ENCODE results near the gene LRMDA.

Gene LRMDA

DNA sequence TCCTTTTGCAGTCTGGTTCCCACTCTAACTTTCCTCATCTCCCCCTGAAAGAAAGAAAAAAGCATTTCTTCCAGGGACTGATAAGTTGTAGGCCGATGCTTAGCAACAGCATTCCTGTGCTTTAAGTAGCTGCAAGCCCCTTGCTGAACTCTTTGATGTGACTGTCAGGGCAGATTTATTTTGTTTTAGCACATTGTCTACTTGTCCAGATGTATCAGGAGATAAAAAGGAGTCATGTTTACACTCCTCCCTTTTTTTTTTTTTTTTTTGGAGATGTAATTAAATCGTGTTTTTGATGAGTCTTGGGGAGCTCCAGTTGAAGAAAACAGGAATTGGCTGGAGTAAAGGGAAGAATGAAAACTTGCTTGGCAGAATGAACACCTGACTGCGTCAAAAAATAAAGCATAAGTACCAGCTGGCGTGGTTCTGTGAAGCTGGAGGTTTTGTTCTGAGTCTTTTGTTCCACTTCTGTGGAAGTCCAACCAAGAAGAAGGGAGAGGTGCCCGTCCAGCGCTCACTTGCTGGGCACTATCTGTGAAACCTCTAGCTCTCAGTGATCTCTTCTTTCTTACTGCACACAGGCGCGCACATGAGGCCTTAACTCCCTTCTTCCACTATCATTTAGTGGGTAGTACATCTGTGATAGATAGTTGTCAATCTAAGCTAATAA is 871.7 kb downstream of the LRMDA start:
- no peak for DNase-seq

DNA sequence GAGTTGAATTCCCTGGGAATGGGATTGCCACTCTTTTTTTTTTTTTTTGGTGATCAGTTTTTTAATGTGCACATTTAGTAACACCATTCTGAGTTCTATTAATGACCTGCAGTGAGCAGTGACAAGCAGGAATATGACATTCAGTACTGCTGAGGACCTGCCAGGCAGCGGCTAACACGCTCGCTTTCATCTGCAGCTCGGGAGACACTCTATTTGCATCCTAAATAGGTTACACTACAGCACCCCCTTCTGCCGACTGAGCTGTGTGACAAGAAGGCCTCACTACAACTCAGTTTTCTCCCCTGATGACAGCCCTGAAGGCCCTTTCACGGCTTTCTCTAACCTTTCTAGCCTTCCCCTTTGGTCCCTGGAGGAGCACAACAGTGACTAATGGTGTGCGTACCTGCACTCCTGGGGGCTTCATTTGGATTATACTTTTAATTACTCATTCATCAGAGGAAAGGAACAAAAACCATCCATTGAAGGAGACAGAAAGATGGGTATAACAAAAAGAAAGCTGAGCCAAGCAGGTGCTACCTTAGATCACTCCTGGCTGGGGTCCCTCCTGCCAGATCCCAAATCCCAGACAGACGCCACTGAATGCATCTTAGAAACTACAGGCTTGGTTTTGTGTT is 872.4 kb downstream of the LRMDA start:
- peak; percentile 77 for DNase-seq

DNA sequence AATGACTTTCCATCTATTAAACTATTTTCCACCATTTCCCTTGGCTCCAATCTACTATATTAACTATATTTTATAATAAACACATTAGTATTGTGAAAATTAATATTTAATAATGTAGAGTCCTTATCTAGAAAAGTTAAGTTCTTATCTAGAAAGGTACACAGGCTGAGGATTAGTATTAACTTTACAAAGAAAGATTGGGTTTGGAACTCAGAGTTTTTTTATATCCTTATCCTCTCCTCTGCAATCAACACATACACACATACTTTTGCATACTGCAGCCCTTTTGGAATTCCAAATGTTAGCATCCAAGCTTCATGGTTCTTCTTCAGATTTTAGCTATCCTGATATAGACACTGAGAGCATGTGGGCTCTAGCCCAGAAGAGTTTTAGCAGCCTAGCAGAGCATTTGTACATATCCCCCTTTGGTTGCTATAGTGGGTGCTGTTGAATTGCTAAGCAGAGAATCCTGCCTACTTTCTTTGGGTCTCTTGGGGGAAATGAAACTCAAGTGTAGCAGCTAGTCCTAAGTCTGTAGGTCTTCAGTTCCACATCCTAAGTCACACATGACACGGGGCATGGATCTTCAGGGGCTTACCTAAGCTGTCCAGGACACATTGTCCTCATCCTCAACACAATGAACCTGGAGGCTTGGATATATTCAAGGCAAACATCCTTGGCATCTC is 874.6 kb downstream of the LRMDA start:
- DNase-seq: no peak

DNA sequence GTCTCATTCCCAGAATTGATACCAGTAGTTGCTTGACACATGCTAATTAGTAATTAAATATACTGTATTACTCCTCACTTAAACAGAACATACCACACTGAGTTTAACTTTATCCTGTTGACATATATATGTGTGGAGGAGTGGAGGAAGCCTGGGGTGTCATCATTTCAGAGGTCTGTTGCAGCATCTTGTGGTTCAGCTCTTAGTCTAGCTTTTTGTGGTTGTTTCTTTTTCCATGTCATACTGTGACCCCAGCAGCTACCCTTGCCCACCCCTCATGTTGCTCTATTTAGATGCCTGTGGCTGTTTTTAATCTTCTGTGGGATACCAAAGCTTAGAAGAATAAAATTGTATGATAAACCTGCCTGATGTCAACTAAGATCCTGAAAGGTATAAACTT is 875.4 kb downstream of the LRMDA start:
- no peak for DNase-seq

DNA sequence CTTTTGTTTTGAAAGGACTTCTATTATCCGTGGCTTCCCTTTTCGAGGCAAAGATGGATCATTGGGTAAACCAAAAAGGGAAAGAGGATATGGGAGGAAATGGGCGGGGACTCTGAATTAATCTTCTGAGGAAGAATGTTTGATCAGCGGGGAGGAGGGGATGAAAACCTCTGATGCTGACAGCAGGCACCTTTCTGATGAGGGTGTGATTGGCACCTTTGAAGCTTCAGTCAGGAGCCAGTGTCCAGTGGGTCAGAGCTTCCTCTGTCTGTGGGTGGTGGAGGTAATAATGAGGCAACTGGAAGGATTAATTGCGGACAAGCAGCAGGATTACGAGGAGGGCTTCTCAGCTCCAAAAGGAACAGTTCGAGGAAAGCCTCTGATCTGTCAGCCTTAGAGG is 877.6 kb downstream of the LRMDA start:
- DNase-seq: no peak

DNA sequence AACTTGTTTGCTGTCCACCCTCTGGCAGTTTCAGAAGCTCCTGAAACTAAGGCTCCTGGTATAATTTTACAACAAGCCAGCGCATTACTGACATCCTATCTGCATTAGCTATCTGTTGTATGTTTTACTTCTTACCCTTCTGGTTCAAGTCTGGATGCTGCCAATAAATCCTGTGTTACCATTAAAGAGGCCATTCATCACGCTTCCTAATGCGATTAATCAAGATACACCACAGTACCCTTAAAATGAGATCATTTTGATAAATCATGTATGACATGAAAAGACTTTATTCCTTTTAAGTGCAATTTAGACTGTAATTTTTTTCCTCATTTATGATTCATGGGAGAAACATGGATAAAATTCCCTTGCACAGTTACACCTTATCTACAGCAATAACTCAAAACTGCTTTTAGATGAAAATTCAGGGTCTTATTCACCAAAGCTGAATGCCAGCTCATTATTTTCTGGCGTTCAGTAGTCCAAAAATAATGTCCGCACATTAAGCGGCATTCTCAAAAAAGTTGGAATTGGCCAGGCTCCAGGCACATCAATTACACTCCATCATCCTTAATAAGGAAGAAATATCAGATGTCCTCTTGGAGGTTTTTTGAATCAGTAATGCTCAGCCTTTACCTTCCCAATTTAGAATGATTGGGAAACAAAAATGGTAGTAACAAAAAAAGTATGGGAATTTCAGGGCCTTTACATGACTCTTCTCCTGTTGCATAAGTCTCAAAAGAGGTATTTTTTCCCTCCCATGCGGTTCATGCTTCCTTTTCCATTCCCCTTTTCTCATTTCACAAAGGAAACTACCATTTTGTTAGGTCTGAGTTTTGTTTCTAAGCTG is 878.5 kb downstream of the LRMDA start:
- no peak for DNase-seq

DNA sequence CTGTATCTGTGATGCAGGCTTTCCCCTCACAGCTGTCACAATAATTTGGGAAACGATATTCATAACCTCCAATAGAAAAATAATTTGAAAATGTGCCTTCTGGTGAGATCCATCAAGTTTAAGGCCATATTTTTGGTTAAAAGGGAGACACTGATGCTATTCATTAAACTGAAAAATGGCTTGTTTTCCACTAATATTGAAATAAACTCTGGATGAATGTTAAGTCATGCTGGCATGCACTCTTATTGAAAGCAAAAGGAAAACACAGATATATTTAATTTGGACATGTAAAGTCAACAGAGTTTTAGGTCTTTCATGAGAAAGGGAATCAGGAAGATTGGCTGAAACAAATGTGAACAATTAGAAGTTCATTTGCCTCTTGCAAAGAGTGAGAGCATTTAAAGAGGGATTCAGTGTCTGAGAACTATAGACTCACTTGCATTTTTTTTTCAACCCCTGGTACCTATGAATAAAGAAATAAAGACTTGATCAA is 879.2 kb downstream of the LRMDA start:
- DNase-seq: no peak

DNA sequence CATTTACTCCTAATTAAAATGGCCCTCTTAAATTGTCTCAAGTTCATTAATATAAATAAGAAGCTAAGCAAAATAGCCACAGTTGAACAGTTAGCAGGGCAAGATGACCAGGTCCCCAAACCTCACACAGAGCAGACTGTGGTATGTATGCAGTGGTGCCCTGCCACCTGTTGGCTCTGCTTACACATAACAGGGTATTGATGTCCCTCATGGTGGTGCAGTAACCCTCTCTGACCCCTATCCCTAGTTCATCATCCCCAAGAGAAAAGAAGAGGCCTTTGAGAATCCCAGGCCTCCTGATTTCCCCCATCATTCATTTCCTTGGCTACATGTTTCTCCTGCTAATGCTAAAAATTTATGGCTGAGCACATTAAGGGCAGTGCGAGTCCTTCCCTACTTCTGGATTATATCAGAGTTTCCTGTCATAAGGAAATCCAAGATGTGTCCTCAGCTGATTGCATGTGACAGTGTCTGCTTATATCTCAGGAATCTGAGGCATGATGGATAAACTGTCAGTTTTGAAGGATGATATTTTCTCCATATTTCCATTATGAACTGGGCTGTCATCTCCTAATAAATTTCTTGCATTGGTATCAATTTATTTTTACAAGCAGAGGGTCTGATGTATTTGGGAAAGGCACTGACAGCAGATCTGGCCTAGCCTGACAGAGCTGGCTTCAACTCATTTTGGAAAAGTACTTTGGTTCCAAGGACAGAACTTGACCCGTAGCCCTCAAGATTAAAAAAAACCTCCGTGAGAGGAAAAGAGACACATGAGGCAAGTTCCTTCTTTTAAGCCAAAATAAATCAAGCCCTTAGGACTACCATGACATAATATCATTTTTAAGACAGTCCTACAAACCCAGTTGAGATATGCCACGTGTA is 880.6 kb downstream of the LRMDA start:
- DNase-seq: peak; percentile 1

DNA sequence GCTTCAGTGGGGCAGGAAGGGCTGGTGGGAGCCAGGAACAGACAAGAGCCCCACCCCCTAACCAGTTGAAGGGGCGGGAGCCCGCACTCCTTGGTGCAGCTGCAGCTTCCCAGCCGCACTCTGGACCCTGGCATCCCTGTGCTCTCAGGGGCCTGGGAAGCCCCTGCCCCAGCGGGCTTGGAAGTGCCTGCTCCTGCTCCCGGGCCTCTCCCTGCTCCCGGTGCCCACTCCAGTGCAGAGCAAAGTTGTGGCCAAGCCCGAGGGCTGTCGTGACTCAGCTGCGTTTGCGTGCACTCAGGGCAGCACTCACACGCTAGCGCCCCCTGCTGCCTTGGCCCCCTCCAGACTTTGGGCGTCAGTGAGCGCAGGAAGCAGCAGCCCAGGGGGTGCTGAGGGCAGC is 883.8 kb downstream of the LRMDA start:
- DNase-seq: no peak

DNA sequence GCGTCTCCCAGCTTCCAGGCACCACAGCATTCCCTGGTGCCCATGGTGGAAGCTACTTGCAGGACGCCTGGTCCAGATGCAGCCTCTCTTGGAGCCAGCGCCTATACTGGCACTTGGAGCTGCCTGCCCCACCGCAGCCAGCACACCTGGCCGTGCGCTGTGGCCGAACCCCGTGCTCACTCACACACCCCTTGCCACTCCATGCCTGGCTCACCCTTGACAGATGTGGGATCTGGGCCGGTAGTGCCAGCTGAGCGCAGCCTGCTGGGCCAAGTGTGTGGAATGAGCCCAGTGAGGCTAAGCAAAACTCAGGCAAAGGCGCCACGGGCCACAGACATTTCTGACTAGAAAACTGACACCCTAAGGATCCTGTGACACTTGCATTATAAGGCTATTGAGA is 884.8 kb downstream of the LRMDA start:
- no peak for DNase-seq

DNA sequence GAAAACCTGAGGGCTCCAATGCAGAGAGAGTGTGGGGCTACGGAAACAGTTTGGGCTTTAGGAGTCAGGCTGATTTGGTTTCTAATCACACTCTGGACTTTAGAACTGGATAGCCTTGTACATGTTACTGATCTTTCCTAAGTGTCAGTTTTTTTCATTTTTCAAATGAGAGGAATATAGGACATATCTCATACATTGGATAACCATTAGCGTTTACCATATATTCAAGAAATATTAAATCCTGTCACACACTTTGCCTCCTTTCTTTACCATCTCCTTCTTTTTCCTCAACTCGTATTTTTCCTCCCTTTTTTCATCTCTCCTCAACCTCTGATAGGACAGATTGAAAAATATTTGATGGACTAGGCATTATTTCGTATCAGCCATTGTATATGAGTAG is 885.7 kb downstream of the LRMDA start:
- DNase-seq: no peak

DNA sequence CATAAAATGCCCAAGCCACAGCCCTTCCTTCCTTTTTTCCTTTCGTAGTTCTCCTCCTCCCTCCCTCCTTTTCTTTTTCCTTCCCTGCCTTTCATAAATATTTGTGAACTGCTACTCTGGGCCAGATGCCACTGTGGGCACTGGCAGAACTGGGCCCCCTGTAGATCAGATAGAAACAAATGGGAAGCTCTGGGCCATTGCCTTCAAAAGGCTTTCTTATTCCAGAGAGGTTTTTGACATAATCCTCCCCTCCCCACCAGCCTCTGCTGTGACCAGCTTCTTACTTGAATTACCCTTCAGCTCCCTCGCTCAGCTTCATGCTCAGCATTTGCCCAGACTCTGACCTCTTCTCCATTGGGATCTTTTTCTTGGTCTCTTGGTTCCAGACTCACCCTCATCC is 886.8 kb downstream of the LRMDA start:
- DNase-seq: no peak

DNA sequence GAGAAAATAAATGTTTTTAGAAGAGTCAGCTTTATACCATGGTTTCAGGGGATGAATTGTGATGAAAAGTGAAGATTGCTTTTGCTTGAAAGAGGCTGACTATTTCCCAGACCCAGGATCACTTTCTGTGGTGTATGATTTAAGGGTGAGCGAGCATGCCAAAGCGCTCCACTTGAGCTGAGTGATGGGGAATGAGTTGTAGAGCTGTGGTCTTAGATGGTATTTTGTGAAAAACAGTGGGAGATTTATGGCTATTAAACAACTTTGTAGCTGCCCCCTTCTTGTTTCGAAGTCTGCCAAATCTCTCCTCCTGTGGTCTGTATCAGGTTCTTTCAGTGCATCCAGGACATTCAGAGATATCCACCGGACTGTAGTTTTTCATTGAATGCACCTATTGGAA is 888.2 kb downstream of the LRMDA start:
- DNase-seq: no peak

DNA sequence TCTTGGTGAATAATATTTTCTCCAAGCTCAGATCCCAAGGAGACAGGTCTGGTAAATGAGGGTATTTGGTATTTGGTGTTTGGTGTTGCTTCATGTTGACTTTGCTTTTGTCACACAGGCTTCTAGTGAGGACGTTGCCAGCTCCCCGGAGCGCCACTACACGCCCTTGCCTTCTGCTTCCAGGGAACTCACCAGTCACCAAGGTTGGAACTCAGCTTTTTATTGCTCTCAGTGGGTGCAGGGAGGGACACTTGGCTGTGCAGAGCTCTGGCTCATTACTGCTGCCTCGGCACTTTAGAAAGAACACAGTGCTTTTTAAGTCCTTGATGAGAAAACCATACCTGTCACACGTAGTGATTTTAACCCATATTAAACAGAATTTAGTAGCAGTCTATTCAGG is 892.9 kb downstream of the LRMDA start:
- peak; percentile 53 for DNase-seq

DNA sequence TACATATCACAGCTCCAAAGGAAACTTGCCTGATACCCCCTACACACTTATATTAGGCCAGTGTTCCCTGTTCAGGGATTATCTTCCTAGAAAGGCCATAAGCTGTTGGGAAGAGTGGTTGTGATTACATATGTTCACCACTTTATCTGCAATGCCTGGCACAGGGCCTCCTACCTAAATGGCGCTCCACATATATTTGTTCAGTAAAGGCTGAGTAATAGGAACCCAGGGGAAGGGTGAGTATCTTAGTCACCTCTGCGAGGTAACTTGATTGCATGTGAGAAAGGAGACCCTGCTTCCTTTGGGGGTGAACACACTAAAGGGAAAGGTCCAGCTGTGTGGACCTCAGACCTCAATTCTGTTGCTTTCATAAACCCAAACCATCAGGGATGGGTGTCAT is 896.0 kb downstream of the LRMDA start:
- no peak for DNase-seq

DNA sequence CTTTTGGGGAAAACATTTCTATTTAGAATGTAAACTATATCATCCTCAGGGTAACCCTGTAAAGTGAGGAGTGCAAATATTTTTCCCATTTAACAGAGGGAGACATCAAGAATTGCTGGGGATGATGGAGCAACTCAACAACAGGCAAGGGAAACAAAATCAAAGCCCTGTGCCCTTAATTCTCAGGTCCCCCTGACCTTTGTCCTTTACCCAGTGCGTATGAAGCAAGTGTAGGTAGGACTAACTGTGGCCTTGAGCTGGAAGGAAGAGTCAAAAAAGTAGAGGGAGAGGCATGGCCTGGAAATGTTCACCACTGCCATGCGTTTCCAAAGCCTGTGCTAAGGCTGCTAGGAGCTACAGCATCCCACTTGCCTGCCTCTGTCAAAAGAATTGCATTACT is 896.9 kb downstream of the LRMDA start:
- no peak for DNase-seq

DNA sequence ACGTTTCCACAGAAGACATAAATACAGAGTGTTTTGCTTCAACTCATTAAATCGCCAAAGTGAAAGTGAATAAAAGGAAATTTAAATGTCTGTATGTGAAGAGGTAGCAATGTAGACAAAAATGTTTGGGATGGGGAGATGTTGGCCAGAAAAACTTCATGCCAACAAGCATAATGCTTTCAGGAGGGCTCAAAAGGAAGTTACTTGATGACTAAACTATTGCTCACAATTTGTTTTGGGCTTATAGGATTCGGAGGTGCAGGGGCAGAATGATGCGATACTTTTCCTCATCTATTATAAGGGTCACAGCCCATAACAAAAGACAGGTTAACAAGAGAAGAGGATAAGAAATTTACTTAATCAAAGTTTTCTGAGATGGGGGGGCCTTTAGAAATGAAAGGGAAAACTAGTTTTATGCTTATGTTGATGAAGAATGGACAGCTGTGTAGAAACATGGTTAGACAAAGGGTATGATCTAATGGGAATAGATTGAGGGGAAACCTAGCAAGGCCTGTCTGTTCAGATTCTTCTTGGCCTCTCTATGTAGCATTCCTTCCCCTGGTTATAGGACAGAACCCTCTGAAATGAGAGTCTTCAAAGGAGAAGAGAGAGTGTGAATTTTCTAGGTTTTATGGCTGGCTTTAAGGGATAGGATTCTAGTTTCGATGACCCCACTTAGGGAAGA is 898.6 kb downstream of the LRMDA start:
- no peak for DNase-seq

DNA sequence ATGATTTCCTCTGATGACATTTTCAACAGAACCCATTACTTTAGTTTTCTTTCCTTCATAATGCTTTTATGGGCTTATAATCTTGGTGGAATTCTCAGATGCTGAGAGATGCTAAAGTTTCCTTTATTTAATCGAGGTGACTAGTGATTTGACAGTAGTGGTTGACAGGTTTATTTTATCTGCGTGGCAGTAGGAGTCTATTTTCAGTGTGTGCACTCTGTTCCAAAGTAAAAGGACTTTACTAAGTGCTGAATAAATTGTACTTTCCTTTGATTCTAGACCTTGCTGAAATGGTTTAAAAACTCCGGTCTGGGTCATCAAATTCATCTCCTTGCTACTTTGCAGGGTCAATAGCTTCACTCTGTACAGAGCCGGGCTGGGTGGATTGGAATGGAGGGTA is 900.3 kb downstream of the LRMDA start:
- DNase-seq: no peak

DNA sequence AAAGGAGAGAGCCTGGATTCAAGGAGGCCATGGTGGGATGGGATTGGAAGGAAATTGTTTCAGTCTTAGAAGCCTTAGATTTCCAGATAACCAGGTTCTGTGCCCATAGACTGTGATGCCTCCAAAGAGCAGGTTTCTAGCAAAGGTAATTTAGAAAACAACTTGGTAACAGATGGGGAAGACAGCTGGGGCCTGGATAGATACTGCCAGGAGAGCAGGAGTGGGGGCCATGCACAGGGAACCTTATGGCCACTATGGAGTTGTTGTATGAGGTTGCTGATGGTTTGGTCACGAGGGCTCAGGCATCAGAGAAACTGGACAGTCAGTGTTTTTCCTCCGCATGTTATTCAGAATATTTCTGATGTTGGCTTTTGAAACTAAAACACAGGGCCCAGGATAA is 901.9 kb downstream of the LRMDA start:
- no peak for DNase-seq

DNA sequence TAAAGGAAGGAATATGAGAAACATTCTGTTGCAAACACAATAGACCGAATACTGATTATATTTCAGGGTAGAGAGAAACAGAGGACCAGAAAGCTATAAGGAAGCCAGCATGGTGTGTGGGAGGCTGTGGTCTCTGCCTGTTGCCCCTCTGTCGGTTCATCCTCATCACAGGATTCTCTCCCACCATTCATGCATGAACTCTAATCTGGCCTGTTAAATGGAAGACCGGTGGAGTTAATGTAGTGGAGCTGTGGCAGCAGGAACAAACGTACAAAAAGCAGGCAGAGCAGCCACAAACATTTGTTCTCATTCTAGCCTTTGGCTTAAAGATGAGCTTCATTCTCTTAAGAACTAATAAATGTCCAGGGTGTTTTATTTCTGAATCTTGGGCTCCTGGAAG is 902.4 kb downstream of the LRMDA start:
- no peak for DNase-seq

DNA sequence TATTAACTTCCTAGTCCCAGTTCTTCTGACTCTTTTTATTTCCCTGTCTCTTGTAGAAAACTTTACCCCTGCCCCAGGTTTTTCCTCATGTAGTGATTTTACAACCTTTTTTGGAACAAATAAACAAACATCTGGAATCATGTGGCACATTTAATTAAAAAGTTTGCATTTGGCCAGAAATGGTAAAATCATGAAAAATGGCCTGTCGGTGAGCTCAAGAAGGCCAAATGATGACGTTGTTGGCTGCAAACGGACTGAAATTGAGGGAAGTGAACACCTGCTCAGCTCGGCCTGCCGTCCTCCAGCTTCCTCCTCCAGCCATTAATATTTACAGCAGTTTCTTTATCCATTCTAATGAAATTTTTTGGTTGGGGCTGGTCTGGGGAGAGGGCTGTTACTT is 902.8 kb downstream of the LRMDA start:
- DNase-seq: no peak
